Panc1 (cell line): ENCODE data around the gene ITGB4.

ENCODE experiments used
- POLR2AphosphoS5 ChIP-seq: IDR thresholded peaks from 2 replicates; pipeline ENCODE4 v1.6.1; 2012; ENCODE audit warnings: mild to moderate bottlenecking, low read depth, low read length, moderate library complexity
- TF ChIP-seq, protein P1 (sequence below): fragments of 450-650 bp; IDR thresholded peaks from 2 replicates; pipeline ENCODE4 v1.5.1; 2017; ENCODE audit warnings: mild to moderate bottlenecking

DNA sequence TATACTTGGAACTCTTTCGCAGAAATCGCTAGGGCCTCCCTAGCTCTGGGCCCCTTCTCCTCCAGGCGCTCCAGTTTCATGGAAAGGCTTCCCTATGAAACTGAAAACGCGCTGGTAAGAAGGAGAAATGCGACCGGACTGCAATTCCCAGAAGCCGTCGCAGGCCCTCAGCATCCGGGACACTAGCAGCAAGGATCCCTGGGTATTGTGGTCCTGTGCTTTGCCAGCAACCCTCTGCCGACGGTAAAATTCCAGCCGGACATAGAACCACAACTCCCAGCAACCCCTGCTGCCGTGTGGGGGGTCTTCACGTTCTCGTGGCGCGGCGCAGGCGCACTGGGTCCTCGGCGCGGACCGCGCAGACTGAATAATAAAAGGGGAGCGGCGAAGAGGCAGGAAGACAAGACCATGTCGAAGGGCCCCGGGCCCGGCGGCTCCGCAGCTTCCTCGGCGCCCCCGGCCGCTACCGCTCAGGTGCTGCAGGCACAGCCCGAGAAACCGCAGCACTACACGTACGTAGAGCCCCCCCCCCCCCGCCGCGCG lies 63.3 kb downstream of the ITGB4 start, which contains the start of gene UNK:
- TF ChIP-seq POLR2AphosphoS5 = no peak
- TF ChIP-seq, protein P1, sequence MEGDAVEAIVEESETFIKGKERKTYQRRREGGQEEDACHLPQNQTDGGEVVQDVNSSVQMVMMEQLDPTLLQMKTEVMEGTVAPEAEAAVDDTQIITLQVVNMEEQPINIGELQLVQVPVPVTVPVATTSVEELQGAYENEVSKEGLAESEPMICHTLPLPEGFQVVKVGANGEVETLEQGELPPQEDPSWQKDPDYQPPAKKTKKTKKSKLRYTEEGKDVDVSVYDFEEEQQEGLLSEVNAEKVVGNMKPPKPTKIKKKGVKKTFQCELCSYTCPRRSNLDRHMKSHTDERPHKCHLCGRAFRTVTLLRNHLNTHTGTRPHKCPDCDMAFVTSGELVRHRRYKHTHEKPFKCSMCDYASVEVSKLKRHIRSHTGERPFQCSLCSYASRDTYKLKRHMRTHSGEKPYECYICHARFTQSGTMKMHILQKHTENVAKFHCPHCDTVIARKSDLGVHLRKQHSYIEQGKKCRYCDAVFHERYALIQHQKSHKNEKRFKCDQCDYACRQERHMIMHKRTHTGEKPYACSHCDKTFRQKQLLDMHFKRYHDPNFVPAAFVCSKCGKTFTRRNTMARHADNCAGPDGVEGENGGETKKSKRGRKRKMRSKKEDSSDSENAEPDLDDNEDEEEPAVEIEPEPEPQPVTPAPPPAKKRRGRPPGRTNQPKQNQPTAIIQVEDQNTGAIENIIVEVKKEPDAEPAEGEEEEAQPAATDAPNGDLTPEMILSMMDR = no peak
